GM12891 (cell line): ENCODE measurements around the gene SYNE2.

Source experiments
- DNase-seq: peaks from one replicate; pipeline ENCODE4 v3.0.0; 2011; ENCODE audit warnings: low spot score; ENCODE audit not compliant: insufficient read length
- FAIRE-seq: peaks from 2 replicates; lab custom pipeline; 2011; peaks lifted over from hg19 to GRCh38; lab: Jason Lieb, UNC
- PAX5 ChIP-seq: IDR thresholded peaks from 2 replicates; pipeline ENCODE4 v1.6.1; 2011; ENCODE audit warnings: low read length, moderate library complexity, mild to moderate bottlenecking; ENCODE audit not compliant: insufficient read depth, severe bottlenecking
- POLR2A ChIP-seq: IDR thresholded peaks from 2 replicates; pipeline ENCODE4 v1.6.1; 2011; ENCODE audit warnings: low read depth, low read length, control low read depth
- POLR2AphosphoS5 ChIP-seq: IDR thresholded peaks from 2 replicates; pipeline ENCODE4 v1.6.1; 2011; ENCODE audit warnings: low read depth, low read length, control low read depth
- POU2F2 ChIP-seq: IDR thresholded peaks from 2 replicates; pipeline ENCODE4 v1.6.1; 2011; ENCODE audit warnings: low read depth, mild to moderate bottlenecking, control low read depth, low read length, moderate library complexity
- SPI1 ChIP-seq: IDR thresholded peaks from 2 replicates; pipeline ENCODE4 v1.6.1; 2011; ENCODE audit warnings: low read depth, low read length, control low read depth
- TAF1 ChIP-seq: IDR thresholded peaks from 2 replicates; pipeline ENCODE4 v1.6.1; 2011; ENCODE audit warnings: low read depth, low read length, control low read depth

The SYNE2 gene

GRCh38 chr14:63910583-63911363, 58.0 kb downstream of the SYNE2 start:
- TF ChIP-seq POLR2A (no peak), SPI1 (no peak), TAF1 (no peak), POLR2AphosphoS5 (no peak), PAX5 (no peak), POU2F2 (no peak)
- FAIRE-seq (peak; percentile 51), DNase-seq (no peak)

GRCh38 chr14:63911404-63911803, 58.6 kb downstream of the SYNE2 start:
- FAIRE-seq (no peak), DNase-seq (no peak)

GRCh38 chr14:63912286-63912685, 59.5 kb downstream of the SYNE2 start:
- FAIRE-seq (no peak), DNase-seq (no peak)
- TF ChIP-seq POLR2AphosphoS5 (no peak), POLR2A (no peak), POU2F2 (no peak), SPI1 (no peak), TAF1 (no peak), PAX5 (no peak)

More at GRCh38 chr14:63911404-63911803, 58.6 kb downstream of the SYNE2 start:
- TF ChIP-seq POLR2A, result no peak

DNA sequence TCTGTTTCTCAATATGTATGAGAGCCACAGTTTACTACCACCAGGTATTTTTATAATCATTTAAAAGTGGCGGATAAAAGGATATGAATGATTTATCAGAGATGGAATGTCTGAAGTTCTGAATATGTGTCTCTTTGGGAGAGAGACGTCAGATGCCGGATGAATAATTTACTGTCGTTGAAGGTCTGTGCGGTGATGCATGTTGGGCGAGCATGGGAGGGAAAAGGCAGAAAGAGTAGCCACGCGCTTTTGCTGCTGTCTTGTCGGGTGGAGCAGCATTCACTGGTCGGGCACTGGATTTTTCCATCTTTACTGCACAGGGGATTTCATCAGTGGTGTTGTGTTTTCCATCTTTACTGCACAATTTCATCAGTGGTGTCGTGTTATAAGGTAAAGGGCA, 65.6 kb downstream of the SYNE2 start:
- FAIRE-seq (peak; percentile 9), DNase-seq (no peak)
- TF ChIP-seq TAF1, result no peak
- TF ChIP-seq POU2F2, result no peak
- TF ChIP-seq POLR2AphosphoS5, result no peak
- TF ChIP-seq POLR2A, result no peak
- no peak for TF ChIP-seq PAX5
- no peak for TF ChIP-seq SPI1

GRCh38 chr14:63922696-63923421, 70.1 kb downstream of the SYNE2 start:
- DNase-seq (no peak), FAIRE-seq (no peak)
- TF ChIP-seq POLR2A (no peak), TAF1 (no peak)

- FAIRE-seq (no peak), DNase-seq (no peak)
- TF ChIP-seq POLR2A, result no peak
- TF ChIP-seq SPI1, result no peak
- TF ChIP-seq POLR2AphosphoS5, result no peak
- no peak for TF ChIP-seq POU2F2
- TF ChIP-seq TAF1, result no peak
- TF ChIP-seq PAX5, result no peak
Measured at GRCh38 chr14:63923422-63923752, 70.6 kb downstream of the SYNE2 start.

DNA sequence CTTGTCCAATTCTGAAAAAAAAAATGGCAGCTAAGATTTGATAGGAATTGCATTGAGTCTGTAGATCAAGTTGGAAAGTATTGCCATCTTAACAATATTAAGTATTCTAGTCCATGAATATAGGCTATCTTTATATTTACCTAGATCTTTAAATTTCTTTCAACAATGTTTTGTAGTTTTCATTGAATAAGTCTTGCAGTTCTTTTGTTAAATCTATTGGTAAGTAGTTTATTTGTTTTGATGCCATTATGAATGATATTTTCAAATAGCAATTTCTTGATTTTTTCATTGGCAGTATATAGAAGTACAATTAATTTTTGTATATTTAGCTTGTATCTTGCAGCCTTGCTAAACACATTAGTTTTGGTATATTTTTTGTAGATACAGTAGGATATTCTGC, 71.6 kb downstream of the SYNE2 start:
- no peak for FAIRE-seq
- DNase-seq, result no peak
- TF ChIP-seq POLR2AphosphoS5 (no peak), POU2F2 (no peak), POLR2A (no peak), TAF1 (no peak), SPI1 (no peak), PAX5 (no peak)

DNA sequence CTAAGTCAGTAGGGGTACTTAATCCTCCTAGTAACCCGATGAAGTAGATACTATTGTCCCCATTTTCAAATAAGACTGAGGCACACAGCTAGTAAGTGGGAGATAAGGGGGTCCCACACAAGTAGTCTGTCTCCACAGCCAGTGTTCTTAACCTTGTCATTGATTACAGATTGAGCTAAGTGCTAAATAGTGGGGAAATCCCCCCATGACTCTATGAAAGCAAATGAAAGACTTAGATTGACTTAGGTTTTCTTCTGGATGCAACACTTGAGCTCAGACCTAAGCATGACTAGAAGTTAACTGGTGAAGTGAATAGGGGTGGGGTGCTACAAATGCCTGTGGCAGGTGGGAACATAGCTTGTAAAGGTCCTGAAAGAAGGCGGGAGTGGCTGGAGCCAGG, 73.8 kb downstream of the SYNE2 start:
- TF ChIP-seq PAX5 (no peak), SPI1 (no peak), POLR2AphosphoS5 (no peak), TAF1 (no peak), POLR2A (no peak), POU2F2 (no peak)
- DNase-seq (no peak), FAIRE-seq (no peak)

DNA sequence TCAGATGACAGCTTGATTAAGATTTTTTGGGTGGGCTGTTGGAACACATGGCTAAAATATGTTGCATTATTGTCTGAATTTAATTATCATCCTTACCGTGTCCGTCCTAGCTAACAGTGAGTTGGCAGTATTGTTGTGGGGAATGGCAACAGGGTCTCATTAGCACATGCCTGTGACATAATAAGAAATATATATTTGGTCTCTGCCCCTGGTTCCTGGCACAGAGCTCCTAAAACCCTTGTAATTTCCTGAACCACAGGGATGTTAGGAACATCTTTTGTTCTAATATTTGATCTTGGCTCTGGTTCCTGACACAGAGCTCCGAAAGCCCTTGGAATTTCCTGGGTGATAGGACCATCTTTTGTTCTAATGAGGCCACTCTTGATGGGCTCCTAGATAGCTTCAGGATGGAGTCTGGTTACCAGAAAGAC, 76.0 kb downstream of the SYNE2 start:
- DNase-seq (no peak), FAIRE-seq (no peak)
- TF ChIP-seq POU2F2 (no peak), POLR2A (no peak), POLR2AphosphoS5 (no peak), PAX5 (no peak), TAF1 (no peak), SPI1 (no peak)

DNA sequence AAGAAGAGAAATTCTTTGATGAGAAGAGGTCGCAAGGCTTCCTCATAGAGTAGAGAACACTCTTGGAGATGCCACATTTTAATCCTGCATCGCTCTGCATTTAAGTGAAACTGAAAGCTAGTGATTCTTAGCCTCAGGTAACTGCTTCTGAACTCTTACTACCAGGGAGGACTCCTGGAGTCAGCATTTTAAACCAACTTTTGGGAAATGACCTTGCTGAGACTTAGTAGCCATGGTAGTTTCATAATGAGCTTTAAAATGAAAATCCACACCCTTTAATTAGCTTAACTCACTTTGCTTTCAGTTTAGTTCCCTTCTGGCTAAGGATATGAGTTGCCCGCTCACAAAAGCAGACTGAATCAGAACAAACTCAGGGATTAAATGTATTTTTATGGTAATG, 80.3 kb downstream of the SYNE2 start:
- TF ChIP-seq POLR2AphosphoS5 (no peak), PAX5 (no peak), POLR2A (no peak), TAF1 (no peak), SPI1 (no peak), POU2F2 (no peak)
- FAIRE-seq (peak; percentile 69), DNase-seq (no peak)
